Measurements from ENCODE around the gene OR56A3. TPM values are rescaled to one million over a fixed set of nuclear protein-coding genes. Genes with fewer than 3 reads are reported as not detected.
A peak's percentile ranks its signal among the peaks of the same experiment; 100 is the strongest.

Gene OR56A3
- total RNA-seq, 1 donor from 2014 or later: not detected

GRCh38 chr11:5989203-5989602 lies 47.2 kb downstream of the OR56A3 start:
- Mint-ChIP-seq H3K4me3 (ENCODE audit: unreplicated experiment) (no peak overlapping the region), H3K27ac (ENCODE audit: unreplicated experiment) (no peak overlapping the region), H3K36me3 (ENCODE audit: low read depth) (no peaks in the 10 kb centered on the region), H3K9me3 (ENCODE audit: low read depth) (no peaks in the 10 kb centered on the region), H3K4me1 (ENCODE audit: low read depth) (no peaks in the 10 kb centered on the region), H3K27me3 (ENCODE audit: low read depth) (peaks cover 5% of the 10 kb centered on the region)
- TF ChIP-seq CTCF (IDR thresholded peaks at IDR 0.05): no peak
- DNase-seq (ENCODE audit: low spot score): no peak

GRCh38 chr11:5992150-5992549 lies 50.1 kb downstream of the OR56A3 start:
- Mint-ChIP-seq H3K27ac (ENCODE audit: unreplicated experiment) (no peak overlapping the region), H3K9me3 (ENCODE audit: low read depth) (no peaks in the 10 kb centered on the region)

GRCh38 chr11:5992604-5993251 lies 50.7 kb downstream of the OR56A3 start:
- H3K4me3 Mint-ChIP-seq (ENCODE audit: unreplicated experiment): no peak overlapping the region
- H3K9me3 Mint-ChIP-seq (ENCODE audit: low read depth): no peaks in the 10 kb centered on the region
- no peak for DNase-seq (ENCODE audit: low spot score)
- H3K27me3 Mint-ChIP-seq (ENCODE audit: low read depth): peaks cover 2% of the 10 kb centered on the region
- H3K36me3 Mint-ChIP-seq (ENCODE audit: low read depth): no peaks in the 10 kb centered on the region
- no peak overlapping the region for H3K27ac Mint-ChIP-seq (ENCODE audit: unreplicated experiment)
- no peaks in the 10 kb centered on the region for H3K4me1 Mint-ChIP-seq (ENCODE audit: low read depth)
- TF ChIP-seq CTCF (IDR thresholded peaks at IDR 0.05): peak; percentile 73

More at GRCh38 chr11:5992150-5992549, 50.1 kb downstream of the OR56A3 start:
- Mint-ChIP-seq H3K4me3 (ENCODE audit: unreplicated experiment) (no peak overlapping the region), H3K4me1 (ENCODE audit: low read depth) (no peaks in the 10 kb centered on the region), H3K27me3 (ENCODE audit: low read depth) (peaks cover 5% of the 10 kb centered on the region), H3K36me3 (ENCODE audit: low read depth) (no peaks in the 10 kb centered on the region)
- TF ChIP-seq CTCF (IDR thresholded peaks at IDR 0.05): no peak
- DNase-seq (ENCODE audit: low spot score): no peak

- Mint-ChIP-seq H3K27ac (ENCODE audit: unreplicated experiment) (no peak overlapping the region), H3K4me1 (ENCODE audit: low read depth) (no peaks in the 10 kb centered on the region), H3K27me3 (ENCODE audit: low read depth) (peaks cover 5% of the 10 kb centered on the region), H3K4me3 (ENCODE audit: unreplicated experiment) (no peak overlapping the region), H3K9me3 (ENCODE audit: low read depth) (no peaks in the 10 kb centered on the region), H3K36me3 (ENCODE audit: low read depth) (no peaks in the 10 kb centered on the region)
- peak; percentile 86 for DNase-seq (ENCODE audit: low spot score)
- TF ChIP-seq CTCF (IDR thresholded peaks at IDR 0.05): no peak
These were observed 52.7 kb downstream of the OR56A3 start for GRCh38 chr11:5994791-5995190.

Other genes starting within 250 kb of the OR56A3 start
- not detected in 3 replicates for gene OR56B1, start 205.8 kb upstream of the OR56A3 start, total RNA-seq
- not detected in 3 replicates for gene OR52N4, start 188.0 kb upstream of the OR56A3 start, total RNA-seq
- gene OR52N5, start 158.9 kb upstream of the OR56A3 start, total RNA-seq: not detected in 3 replicates
- not detected in 3 replicates for gene OR52N1, start 151.0 kb upstream of the OR56A3 start, total RNA-seq
- gene OR52N2, start 133.3 kb upstream of the OR56A3 start, total RNA-seq: not detected in 3 replicates
- gene OR52E6, start 100.4 kb upstream of the OR56A3 start, total RNA-seq: not detected in 3 replicates
- gene OR52E8, start 84.6 kb upstream of the OR56A3 start, total RNA-seq: not detected in 3 replicates
- gene OR52E4, start 61.6 kb upstream of the OR56A3 start, total RNA-seq: not detected in 3 replicates
- gene OR52E5, start 49.0 kb upstream of the OR56A3 start, total RNA-seq: not detected in 3 replicates
- gene OR56A5, start 26.2 kb downstream of the OR56A3 start, total RNA-seq: not detected in 3 replicates
- not detected in 3 replicates for gene OR52L1, start 44.7 kb downstream of the OR56A3 start, total RNA-seq
- gene OR56A4, start 64.7 kb downstream of the OR56A3 start, total RNA-seq: not detected in 3 replicates
- gene OR56A1, start 88.5 kb downstream of the OR56A3 start, total RNA-seq: not detected in 3 replicates
- gene OR56B4, start 165.4 kb downstream of the OR56A3 start, total RNA-seq: not detected in 3 replicates
- gene OR52B2, start 228.1 kb downstream of the OR56A3 start, total RNA-seq: not detected in 3 replicates